ENCODE results near the gene SH3BP5L.
A peak's percentile ranks its signal among the peaks of the same experiment; 100 is the strongest.
"Not testable (repeated sequence)": the region's sequence is repeated elsewhere in the genome, so short reads cannot be mapped to it uniquely, and the experiment has no call there.

The SH3BP5L gene

GRCh38 chr1:248850536-248851251 lies 25.0 kb upstream of the SH3BP5L start:
- no peak for DNase-seq

DNA sequence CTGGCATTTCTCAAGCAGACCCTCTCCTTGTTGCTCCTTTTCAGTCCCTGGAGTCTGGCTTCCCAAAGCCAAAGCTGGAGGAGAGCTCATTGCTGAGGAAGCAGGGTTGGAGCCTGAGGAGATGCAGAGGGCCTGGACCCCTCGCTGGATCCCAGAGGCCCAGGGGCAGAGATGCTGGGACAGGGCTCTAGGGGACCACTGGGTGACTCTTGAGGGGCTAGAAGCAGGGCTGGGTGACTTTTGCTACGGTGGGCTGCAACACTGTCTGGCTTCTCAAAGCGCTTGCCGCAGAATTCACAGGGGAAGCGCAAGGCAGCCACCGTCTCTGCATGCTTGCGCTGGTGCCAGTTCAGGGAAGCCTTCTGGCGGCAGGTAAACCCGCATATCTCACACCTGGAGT lies 24.4 kb upstream of the SH3BP5L start:
- no peak for DNase-seq

- no peak for DNase-seq
Observed at GRCh38 chr1:248849637-248850036, 23.9 kb upstream of the SH3BP5L start.

DNA sequence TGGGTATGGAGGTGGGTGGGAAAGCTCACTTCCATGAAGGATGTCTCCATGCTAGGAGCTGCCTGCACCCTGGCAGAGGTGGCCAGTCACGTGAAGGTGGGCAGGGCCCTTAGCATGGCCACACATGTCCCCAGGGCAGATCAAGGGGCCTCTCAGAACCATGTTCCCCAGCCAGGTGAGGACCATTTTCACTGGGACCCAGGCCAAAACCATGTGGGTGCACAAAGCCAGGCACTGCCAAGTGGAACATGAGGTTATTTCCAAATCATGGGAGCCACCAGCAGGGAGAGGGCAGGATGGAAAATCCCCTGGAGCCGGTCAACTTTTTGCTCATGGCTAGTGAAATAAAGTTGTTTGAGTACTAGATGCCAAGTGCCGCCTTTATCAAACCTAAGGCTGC lies 23.4 kb upstream of the SH3BP5L start:
- DNase-seq: no peak

- no peak for DNase-seq
Observed at GRCh38 chr1:248848602-248849001, 22.9 kb upstream of the SH3BP5L start.

GRCh38 chr1:248847956-248848561 lies 22.3 kb upstream of the SH3BP5L start:
- DNase-seq: no peak

DNA sequence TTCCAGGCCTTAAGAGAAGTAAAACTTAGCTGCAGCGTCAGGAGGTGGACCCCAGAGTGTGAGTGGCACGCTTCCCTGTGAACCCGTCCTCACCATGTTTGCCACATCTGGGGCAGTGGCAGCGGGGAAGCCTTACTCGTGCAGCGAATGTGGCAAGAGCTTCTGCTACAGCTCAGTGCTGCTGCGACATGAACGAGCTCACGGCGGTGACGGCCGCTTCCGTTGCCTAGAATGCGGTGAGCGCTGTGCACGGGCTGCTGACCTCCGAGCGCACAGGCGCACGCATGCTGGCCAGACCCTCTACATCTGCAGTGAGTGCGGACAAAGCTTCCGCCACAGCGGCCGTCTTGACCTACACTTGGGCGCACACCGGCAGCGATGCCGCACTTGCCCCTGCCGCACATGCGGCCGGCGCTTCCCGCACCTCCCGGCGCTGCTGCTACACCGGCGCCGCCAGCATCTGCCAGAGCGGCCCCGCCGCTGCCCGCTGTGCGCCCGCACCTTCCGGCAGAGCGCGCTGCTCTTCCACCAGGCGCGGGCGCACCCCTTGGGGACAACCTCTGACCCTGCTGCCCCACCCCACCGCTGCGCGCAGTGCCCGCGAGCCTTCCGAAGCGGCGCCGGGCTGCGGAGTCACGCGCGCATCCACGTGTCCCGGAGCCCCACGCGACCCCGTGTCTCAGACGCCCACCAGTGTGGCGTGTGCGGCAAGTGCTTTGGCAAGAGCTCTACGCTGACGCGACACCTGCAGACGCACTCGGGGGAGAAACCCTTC lies 21.7 kb upstream of the SH3BP5L start:
- DNase-seq: no peak

- no peak for DNase-seq
Observed at GRCh38 chr1:248844526-248844925, 18.8 kb upstream of the SH3BP5L start.

DNA sequence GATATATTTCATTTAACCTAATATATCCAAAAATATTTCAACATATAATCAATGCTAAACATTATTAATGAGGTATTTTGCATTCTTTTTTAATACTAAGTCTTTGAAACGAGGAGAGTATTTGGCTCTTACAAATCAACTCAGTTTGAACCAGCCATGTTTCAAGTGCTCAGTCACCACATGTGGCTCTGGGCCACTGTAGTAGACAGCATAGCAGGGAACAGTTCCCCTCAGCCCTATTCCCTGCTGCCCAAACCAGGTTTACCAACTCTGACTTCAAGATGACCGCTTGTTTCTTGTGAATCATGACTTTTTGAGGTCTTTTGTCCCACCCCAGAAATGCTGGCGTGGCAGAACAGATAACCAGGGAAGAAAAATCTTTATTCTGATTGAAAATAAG lies 18.0 kb upstream of the SH3BP5L start:
- DNase-seq: no peak

DNA sequence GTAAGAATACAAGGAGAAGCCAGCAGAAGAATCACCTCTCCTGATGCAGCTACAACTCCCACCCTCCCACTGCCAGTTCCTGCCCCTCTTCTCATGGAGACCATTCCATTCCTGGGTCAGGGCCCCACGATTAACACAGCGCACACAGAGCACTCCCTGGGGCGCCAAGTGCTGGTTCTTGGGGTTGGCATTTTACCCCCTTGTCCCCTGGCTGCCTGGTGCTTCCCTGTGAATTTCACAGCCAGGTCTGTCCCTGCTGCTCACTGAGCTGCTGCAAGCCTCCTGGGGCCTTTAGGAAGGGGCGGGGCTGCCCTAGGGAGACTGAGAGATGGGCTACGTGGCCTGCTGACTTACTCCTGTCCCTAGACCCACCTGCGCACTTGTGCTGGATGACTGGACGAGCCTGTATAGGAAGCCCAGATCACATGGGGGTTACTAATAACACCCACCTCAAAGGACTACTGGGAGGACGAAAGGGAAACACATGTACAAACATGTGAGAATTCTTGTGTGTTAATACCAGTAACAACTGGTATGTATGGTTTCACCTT lies 17.1 kb upstream of the SH3BP5L start:
- DNase-seq: no peak

DNA sequence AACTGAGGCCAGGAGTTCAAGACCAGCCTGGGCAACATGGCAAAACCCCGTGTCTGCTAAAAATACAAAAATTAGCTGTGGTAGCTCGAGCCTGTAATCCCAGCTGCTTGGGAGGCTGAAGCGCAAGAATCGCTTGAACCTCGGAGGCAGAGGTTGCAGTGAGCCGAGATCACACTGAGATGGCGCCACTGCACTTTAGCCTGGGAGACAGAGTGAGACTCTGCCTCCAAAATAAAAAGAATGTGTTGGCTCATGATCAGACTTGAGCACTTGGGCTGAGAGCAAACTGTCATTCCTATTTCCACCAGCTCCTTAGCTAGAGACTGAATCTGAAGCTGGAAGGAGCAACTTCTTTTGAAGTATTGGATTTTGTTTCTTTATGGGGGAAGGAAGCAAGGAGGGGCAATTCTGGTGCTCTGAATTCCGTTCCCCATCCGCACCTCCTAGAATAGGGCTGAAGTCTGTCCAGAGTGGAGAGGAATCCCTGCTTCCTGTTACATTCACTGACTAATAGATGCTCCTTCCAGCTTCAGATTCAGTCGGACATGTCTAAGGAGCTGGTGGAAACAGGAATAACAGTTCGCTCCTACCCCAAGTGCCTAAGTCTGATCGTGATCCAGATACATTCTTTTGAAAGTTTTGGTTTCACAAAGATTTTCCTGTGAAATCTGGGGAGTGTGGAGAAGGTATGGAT lies 16.1 kb upstream of the SH3BP5L start:
- peak; percentile 58 for DNase-seq

- DNase-seq: no peak
Observed at GRCh38 chr1:248840946-248841345, 15.2 kb upstream of the SH3BP5L start.

DNA sequence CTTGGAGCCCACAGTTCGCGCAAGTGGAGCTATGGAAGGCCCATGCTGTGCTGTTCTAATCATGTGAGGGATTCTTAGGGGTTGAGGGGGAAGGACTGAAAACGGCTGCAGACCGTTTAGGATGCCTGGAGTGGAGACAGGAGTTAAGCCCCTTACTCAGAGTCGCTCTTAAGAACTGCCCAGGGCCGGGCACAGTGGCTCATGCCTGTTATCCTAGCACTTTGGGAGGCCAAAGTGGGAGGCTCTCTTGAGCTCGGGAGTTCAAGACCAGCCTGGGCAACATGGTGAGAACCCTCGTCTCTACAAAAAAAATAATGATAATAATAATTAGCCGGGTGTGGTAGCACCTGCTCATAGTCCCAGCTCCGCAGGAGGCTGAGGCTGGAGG lies 13.4 kb upstream of the SH3BP5L start:
- DNase-seq: no peak

- DNase-seq: peak; percentile 93
Observed at GRCh38 chr1:248838357-248839167, 12.8 kb upstream of the SH3BP5L start.

- peak; percentile 99 for DNase-seq
Observed at GRCh38 chr1:248837781-248838356, 12.2 kb upstream of the SH3BP5L start, which contains the start of gene ZNF672. TSS of gene ZNF672 (plus strand) at chr1:248838224. CDS start at chr1:248847275, 9,051 bp downstream.

DNA sequence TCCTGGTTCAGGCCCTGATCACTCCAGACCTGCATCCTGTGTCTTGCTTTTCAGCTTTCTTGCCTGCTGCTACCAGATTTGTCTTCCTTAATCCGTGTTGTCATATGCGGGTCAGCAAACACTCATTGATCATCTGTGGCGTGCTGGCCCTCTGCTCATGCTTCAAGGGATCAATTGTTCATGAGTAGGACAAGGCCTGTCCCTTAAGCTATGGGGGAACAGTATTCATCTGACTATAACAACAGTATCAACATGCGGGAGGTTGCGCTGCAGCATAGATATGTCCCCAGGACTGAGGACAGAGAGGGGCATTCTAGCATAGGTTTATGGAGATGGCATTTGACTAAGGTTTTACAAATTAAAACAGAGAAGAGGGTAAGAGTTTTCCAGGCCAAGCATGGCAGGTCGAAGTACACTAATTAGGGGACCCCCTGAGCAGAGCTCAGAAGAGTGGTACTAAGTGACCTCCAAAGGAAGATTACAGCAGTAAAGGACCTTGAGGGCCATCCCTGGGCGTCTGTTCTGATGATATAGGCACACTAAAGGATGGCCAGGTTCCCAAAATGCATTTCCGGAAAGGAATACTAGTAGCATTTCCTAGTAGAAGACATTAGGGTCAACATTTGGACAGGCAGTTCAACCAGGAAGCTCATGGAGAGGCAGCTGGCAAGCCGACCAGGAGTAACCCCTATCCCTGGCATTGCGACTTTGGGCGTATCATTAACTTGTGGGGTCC lies 11.5 kb upstream of the SH3BP5L start:
- peak; percentile 11 for DNase-seq

- DNase-seq: peak; percentile 27
Observed at GRCh38 chr1:248834343-248834940, 8.7 kb upstream of the SH3BP5L start.

DNA sequence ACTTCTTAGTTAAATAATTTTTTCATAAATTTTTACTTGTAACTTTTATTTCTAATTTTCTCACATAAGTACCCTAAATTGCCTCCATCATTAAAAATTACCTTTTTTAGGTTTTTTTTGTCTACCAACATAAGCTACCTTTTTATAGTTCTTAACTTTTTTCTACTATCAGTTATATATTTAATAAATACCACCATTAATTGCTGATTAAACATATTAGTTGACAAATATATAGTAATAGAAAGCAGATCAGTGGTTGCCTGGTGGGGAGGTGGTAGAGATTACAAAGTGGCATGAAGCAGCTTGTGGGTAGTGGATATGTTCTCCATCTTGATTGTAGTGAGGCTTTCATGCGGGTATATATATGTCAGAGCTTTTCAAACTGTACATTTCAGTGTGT lies 6.1 kb upstream of the SH3BP5L start:
- DNase-seq: no peak

DNA sequence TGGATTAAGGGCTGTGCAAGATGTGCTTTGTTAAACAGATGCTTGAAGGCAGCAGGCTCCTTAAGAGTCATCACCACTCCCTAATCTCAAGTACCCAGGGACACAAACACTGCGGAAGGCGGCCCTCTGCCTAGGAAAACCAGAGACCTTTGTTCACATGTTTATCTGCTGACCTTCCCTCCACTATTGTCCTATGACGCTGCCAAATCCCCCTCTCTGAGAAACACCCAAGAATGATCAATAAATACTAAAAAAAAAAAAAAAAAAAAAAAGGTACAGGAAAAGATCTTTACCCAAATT lies 5.0 kb upstream of the SH3BP5L start:
- not testable (repeated sequence) for DNase-seq

- peak; percentile 4 for DNase-seq
Observed at GRCh38 chr1:248828845-248829244, 3.1 kb upstream of the SH3BP5L start.

GRCh38 chr1:248825573-248825908 lies 174 bp downstream of the SH3BP5L start:
- no peak for DNase-seq

Data from femur (tissue), 1 donor.